ENCODE measurements around the gene NPHS2.
"Not testable (repeated sequence)": the region's sequence is repeated elsewhere in the genome, so short reads cannot be mapped to it uniquely, and the experiment has no call there.

NPHS2 gene

DNA sequence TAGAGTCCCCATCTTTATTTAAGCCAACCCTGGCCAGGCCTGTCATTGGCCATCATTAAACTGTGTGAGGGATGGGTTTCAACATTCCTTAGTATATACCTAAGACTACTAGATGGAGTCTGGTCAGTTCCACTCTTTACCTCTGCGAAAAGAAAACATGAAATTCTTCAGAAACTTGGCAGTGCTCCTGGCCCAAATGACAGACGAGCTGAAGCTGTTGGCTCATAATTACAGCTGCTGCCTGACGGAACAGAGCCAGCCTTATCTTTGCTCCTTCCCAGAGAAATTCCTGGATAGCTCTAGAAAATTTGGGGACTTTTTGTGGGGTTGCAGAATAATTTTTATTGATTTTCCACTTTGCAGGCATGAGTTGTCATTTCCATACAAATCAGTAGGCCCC lies 30.4 kb downstream of the NPHS2 start:
- no peak for DNase-seq

DNA sequence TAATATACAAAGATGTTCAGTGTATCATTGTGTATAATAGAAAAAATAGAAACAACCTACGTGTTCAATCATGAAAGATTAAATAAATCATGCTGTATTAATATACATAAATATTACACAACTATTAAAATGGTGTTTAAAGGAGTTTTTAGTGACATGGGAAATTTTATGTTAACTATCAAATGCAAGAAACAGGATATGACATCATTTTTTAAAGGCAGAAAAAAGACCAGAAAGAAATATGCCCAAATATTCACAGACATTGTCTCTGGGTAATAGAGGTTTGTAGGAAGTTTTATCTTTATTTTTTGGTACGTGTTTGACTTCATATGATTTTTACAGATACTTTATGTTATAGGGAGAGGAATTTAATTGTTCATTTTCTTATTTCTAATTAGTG lies 34.0 kb downstream of the NPHS2 start:
- DNase-seq: no peak

DNA sequence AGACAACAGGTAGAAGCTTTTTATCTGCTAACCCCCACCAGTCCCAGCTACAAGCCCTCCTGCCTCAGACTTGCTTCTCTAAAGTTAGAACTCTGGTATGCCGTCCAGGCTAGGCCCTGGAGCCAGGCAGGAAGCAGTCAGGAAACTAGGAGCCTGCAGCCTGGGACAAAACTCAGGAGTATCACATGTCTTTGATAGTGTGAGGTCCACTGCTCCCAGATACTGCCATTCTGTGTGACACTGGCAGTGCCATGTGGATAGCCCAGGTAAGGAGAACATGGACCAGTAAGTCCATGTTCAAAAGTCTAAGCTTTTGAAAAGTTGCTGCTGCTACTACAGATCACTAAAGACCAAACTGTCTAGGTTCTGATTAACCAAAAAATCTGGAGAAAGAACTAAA lies 45.4 kb downstream of the NPHS2 start:
- DNase-seq: no peak

DNA sequence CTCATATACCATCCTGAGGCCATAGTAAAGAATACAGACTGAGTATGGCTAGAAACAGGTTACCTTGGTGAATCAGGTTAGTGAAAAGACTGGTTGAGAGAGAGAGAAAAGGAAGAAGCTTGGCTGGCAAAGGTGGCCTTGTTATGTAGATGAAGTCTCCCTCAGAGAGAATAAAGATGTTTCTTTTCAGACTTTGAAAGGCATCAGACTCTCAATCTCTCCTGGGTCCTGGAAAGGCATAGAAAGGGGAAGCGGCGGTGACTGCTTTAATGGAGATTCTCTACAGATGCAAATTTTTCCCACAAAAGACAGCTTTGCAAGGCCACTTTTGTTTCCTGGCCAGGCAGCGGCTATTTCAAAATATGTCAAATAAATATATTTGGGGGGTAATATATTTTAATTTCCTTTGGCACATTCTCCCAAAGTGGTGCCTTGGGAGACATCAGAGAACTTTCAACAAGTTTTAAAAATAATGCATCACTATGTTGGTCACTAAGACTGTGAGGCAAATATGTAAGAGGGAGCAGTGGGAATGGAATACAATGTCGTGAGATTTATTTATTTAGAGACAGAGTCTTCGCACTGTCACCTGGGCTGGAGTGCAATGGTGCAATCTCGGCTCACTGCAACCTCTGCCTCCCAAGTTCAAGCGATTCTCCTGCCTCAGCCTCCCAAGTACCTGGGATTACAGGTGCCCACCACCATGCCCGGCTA lies 46.1 kb downstream of the NPHS2 start:
- no peak for DNase-seq

DNA sequence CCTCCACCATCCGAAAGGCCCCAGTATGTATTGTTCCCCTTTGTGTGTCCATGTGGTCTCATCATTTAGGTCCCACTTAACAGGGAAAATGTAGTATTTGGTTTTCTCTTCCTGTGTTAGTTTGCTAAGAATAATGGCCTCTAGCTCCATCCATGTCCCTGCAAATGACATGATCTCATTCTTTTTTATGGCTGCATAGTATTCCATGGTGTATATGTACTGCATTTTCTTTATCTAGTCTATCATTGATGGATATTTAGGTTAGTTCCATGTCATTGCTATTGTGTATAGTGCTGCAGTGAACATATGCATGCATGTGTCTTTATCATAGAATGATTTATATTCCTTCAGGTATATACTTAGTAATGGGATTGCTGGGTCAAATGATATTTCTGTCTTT lies 57.2 kb downstream of the NPHS2 start:
- not testable (repeated sequence) for DNase-seq

DNA sequence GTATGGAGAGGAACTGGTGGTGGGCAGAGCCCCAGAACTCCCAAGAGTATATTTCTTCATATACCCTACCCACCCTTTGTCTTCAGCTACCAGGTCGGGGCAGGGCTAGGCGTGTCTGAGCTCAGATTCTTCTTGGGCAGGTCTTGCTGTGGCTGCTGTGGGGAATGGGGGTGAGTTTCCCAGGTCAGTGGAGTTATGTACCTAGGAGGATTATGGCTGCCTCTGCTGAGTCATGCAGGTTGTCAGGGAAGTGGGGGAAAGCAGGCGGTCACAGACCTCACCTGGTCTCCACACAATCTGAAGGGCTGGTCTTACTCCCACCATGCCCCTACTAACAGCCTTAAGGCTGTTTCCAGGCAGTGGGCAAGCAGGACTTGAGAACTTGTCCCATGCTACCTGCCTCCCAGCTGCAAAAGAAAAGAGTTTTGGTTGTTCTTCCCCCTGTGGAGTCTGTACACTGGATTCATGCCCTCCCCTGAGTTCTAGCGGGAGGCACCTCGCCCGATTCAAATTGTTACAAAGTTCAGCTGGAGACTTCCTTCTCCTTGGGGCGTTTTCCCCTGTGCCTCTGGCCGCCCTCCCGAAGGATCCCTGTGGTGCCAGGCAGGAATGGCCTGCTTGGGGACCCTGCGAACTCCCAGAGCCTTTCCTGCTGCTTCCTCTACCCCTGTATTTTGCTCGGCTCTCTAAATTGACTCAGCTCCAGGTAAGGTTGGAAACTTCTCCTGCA lies 58.6 kb downstream of the NPHS2 start:
- DNase-seq: no peak

DNA sequence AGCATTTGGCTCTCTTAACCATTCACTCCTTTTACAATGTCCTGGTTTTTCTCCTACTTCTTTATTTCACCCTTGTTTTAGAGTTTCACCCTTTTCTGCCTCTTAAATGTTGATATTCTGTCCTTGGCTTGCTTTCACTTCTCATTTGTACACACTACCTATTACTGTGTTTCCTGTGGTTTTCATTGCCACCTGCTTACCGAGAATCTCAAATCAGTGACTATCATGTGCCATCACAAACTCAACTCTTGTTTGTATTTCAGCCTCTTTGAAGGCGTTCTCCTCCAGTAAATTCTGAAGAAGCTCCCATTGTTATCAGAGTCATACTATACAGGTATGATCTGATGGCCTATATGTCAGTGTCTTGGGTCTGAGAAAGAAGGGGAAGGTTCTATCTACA lies 65.7 kb downstream of the NPHS2 start:
- DNase-seq: no peak

DNA sequence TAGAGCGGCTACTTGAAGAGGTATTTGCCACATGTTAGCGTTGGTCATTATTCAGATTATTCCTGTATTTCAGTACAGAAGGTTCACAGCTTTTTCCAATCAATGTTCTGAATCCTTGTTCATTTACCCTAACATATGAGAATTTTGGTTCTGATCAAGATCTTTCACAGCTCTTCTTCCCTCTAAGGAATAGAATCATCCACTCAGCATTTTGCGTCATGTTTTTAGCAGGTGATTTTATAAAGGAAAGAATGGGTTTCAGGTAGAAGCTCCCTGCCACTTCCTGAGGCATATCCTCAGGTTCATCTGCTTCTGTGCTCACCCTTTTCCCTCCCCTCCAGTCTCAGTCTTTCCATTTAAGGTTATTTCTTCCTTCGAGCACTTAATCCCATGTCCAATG lies 66.4 kb downstream of the NPHS2 start:
- DNase-seq: no peak

DNA sequence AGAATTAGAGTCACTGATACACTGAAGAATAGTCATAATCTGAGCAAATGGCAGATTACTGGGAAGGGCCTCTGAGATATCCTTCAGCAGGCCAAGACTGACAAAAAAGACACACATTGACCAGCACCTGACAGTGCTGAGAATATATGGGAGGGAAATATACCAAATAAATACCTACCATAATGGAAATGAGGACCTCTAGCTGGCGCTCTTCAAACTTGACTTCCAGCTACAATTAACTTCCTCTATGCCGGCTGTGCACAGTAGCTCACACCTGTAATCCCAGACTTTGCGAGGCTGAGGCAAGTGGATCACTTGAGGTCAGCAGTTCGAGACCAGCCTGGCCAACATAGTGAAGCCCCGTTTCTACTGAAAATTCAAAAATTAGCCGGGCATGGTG lies 69.5 kb downstream of the NPHS2 start:
- no peak for DNase-seq

Measured in NCI-H1048 (cell line).